Renal cortex interstitium (tissue), 11 donors: Measurements from ENCODE around the gene TUBB1. TPM values are rescaled to one million over a fixed set of nuclear protein-coding genes. Genes with fewer than 3 reads are reported as not detected.
"Not testable (repeated sequence)": the region's sequence is repeated elsewhere in the genome, so short reads cannot be mapped to it uniquely, and the experiment has no call there.

Experiments used
- DNase-seq, 11 donors: peaks; one replicate each; pipeline ENCODE4 v3.0.0-alpha.2; 2013; ENCODE audit warnings: low read depth in 9 of 11, low spot score in 4 of 11; ENCODE audit errors: extremely low read depth in 1 of 11
- polyA plus RNA-seq, 3 donors: library from polyadenylated mRNA; unstranded; fragments of 120-200 nt; gene quantifications; one replicate each; pipeline ENCODE4 v1.2.1, GENCODE V29; 2013; ENCODE audit not compliant: insufficient read length in 3 of 3

The TUBB1 gene
- polyA plus RNA-seq, 3 donors = 1.9 to 3.2 (median 2.9) TPM

GRCh38 chr20:59032023-59032712 lies 12.9 kb downstream of the TUBB1 start, which contains the start of gene ATP5F1E:
Gene ATP5F1E, minus strand, starts transcription at chr20:59032335. Its CDS starts 84 bp downstream, at chr20:59032251.
- peak; percentile 73 to 95 (median 91) for DNase-seq

GRCh38 chr20:59032713-59033059 lies 13.5 kb downstream of the TUBB1 start:
- peak in 1 of 11 donors; percentile 29 for DNase-seq

GRCh38 chr20:59033093-59033492 lies 13.9 kb downstream of the TUBB1 start:
- DNase-seq = no peak

- no peak for DNase-seq
These were observed 14.5 kb downstream of the TUBB1 start for GRCh38 chr20:59033616-59034165.

- no peak for DNase-seq
These were observed 16.2 kb downstream of the TUBB1 start for GRCh38 chr20:59035381-59035780.

- no peak for DNase-seq
These were observed 18.2 kb downstream of the TUBB1 start for GRCh38 chr20:59037386-59037785.

GRCh38 chr20:59039233-59039632 lies 20.0 kb downstream of the TUBB1 start:
- no peak for DNase-seq

GRCh38 chr20:59040667-59041066 lies 21.4 kb downstream of the TUBB1 start:
- no peak for DNase-seq

DNA sequence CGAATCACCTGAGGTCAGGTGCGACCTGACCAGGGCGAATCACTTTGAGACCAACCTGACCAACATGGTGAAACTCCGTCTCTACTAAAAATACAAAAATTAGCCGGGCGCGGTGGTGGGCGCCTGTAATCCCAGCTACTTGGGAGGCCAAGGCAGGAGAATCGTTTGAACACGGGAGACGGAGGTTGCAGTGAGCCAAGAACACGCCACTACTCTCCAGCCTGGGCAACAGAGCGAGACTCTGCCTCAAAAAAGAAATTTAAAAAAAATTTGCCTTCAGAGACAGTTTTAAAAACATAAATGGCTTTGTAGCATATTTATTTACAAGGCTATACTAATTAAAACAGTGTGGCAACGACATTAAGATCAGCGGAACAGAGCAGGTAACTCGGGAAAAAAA lies 22.3 kb downstream of the TUBB1 start:
- not testable (repeated sequence) for DNase-seq

DNA sequence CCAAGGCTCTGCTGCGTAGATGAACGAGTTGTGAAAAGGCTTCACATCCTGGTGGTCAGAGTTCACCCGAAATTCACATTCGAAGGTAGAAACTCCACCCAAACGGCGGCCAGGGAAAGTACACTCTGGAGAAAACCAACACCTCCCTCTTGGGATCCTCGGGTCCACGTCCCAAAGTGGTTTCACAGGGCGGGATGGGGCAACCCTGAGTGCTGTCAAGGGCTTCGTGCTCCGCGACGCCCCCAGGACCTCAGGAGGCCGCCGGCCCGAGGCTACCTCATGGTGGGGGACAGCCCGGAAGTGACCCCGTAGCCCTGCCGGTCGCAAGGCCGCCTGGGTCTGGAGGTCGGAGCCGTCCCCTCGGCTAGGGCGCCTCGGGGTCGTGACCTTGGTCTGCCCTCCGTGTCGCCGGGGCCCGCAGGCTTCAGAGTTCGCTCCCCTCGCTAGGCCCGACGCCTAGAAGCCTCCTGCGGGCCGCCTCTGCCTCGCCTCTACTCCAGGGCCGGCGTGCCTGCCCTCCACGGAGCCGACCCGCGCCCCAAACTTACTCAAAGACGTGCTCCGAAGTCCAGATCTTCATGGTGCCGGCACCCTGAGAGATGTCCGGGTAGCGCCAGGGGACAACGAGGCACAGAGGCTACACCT lies 23.0 kb downstream of the TUBB1 start, which contains the start of gene PRELID3B:
PRELID3B (minus strand) TSS at position 636 of the 645 bp plus-strand sequence; CDS start at position 580, 56 bp downstream.
- DNase-seq = no peak

GRCh38 chr20:59042796-59043631 lies 23.8 kb downstream of the TUBB1 start:
- peak; percentile 74 to 91 (median 86) for DNase-seq

DNA sequence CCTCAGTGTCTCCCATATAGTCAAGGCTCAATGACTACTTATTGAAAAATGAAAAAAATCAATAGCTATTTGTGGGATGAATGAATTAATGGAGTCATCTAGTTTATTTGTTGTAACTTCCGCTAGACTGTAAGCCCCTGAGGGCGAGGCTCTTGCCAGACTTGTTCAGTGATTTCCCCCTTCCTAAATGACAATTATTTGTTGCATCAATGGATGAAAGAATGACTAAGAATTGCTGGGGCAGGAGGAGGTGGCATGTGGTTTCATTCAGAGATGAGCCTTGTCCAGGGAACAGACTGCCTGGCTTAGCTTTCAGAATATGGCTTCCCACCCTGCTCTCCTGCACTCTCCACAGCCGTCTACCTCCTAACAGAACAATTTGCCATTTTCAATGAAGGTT lies 24.5 kb downstream of the TUBB1 start:
- no peak for DNase-seq

- no peak for DNase-seq
These were observed 25.1 kb downstream of the TUBB1 start for GRCh38 chr20:59044295-59044694.

DNA sequence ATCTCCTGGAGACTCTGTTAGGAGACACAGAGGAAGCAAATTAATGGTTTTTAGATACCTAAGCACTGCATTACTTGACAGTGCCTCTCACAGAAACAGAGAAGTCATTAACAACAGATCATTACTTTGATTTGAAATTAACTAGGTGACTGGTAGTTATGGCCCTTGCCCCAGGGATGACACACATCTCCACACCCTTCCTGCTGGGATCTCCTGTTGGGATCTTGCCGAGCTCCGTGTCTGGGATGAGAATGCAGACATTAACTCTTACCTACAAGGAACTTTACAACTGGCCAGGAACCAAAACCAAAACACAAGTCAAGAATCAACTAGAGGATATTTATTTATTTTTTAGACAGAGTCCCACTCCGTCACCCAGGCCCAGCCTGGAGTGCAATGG lies 25.6 kb downstream of the TUBB1 start:
- no peak for DNase-seq

- DNase-seq = no peak
These were observed 27.6 kb downstream of the TUBB1 start for GRCh38 chr20:59046862-59047261.

DNA sequence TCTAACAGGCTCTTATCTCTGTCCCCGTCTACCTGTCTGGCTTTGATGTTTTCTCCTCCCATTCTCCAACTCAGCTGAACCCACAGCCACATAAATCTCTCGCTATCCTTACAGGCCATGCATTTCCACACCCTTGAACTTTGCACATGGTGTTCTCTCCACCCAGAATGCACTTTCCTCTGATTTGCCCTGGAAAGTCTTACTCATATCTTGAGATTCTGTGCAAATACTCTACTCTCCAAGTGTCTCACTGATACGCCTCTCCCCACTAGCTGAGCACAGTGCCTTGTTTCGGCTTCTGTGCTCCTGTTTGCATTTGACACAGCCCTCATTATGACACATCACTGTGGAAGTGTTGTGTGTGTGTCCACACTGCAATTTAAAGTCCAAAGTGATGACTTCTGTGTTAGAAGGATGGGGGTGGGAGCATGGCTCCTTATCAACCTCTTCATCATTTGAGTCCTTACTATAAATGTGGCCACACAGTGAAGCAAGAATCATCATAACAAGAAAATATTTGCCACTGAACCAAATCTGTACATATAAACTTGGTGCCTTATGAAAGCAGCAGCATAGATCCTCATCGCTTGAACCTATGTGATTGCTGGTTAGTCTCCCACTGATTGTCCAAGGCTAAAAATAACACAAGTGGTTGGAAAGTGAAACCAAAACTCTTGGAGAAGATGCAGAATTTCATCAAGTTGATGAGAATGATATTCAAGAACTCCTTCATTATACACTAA lies 28.9 kb downstream of the TUBB1 start:
- DNase-seq = no peak

DNA sequence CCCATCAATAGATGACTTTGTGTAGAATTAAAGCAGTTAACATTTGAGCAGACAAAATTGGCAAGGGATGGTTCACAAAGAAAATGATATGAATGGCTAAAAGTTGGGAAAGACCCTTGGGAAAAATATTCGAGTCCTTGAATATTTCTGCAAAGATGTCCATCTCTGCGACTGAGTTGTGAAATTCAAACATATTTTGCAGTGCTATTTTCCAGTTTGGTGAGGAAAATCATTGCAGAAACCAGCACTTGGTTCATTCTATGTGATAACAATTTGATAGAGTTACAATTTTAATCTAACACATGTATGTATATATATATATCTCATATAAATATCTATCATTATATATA lies 29.4 kb downstream of the TUBB1 start:
- DNase-seq = no peak

GRCh38 chr20:59050437-59050836 lies 31.2 kb downstream of the TUBB1 start:
- no peak for DNase-seq

DNA sequence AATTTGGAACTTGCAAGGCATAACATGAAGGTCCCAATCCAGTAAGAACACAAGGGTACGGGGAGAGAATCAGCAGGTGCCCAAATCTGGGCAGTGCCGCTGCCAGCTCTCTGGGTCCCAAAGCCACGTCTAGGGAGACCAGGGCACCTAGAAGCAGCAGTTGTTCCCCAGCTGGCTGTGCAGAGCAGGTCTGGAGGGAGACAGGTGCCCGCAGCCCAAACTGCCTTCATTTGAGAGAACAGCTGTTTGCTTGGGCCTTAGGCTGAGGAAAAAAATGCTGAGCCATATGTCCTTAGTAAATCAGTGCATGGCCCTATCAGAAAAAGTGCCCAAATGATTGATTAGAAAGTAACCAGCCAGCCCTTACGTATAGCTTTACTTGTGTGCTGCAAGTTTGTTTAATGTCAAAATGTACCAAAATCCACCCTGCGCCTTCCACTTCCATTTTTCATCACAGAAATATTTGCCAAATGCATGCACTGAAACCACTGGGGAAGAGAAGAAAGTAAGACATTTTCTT lies 32.5 kb downstream of the TUBB1 start:
- DNase-seq = no peak
